MM.1S (cell line): Measurements from ENCODE around the gene GJB2.

Experiments
- DNase-seq: peaks from one replicate; pipeline ENCODE4 v3.0.0-alpha.2; 2015
- H2AFZ ChIP-seq: fragments of 300-600 bp; sonication (generic); 2 replicates; pipeline ENCODE4 v1.6.0; 2016; ENCODE audit warnings: antibody characterized with exemption, low read length
- H3F3A ChIP-seq: fragments of 300-600 bp; sonication (generic); 2 replicates; pipeline ENCODE4 v1.6.1; 2016; ENCODE audit warnings: mild to moderate bottlenecking, antibody characterized with exemption, low read length, moderate library complexity, mixed read lengths; ENCODE audit not compliant: insufficient read depth
- H3K27ac ChIP-seq: fragments of 300-600 bp; sonication (generic); 2 replicates; pipeline ENCODE4 v1.5.1; 2016; ENCODE audit warnings: mild to moderate bottlenecking, low read length
- H3K27me3 ChIP-seq: fragments of 300-600 bp; sonication (generic); replicated peaks from 2 replicates; pipeline ENCODE4 v1.6.0; 2016; ENCODE audit warnings: low read length; ENCODE audit not compliant: insufficient read depth
- H3K36me3 ChIP-seq: fragments of 300-600 bp; sonication (generic); replicated peaks from 2 replicates; pipeline ENCODE4 v1.6.1; 2016; ENCODE audit warnings: mild to moderate bottlenecking, low read length, mixed read lengths; ENCODE audit not compliant: insufficient read depth
- H3K4me1 ChIP-seq: fragments of 300-600 bp; sonication (generic); 2 replicates; pipeline ENCODE4 v1.6.1; 2016; ENCODE audit warnings: low read length, mixed read lengths
- H3K4me2 ChIP-seq: fragments of 300-600 bp; sonication (generic); 2 replicates; pipeline ENCODE4 v1.6.0; 2016; ENCODE audit warnings: low read depth, low read length
- H3K4me3 ChIP-seq: fragments of 300-600 bp; sonication (generic); 2 replicates; pipeline ENCODE4 v1.5.1; 2016; ENCODE audit warnings: low read length, mixed read lengths
- H3K79me2 ChIP-seq: fragments of 300-600 bp; sonication (generic); 2 replicates; pipeline ENCODE4 v1.6.1; 2016; ENCODE audit warnings: mixed run types, low read length, mixed read lengths
- H3K9ac ChIP-seq: fragments of 300-600 bp; sonication (generic); 2 replicates; pipeline ENCODE4 v1.6.1; 2016; ENCODE audit warnings: low read length, mixed read lengths
- H3K9me2 ChIP-seq: fragments of 300-600 bp; sonication (generic); replicated peaks from 2 replicates; pipeline ENCODE4 v1.6.1; 2016; ENCODE audit warnings: mild to moderate bottlenecking, low read length, mixed read lengths; ENCODE audit not compliant: insufficient read depth
- H3K9me3 ChIP-seq: fragments of 300-600 bp; sonication (generic); replicated peaks from 2 replicates; pipeline ENCODE4 v1.6.1; 2016; ENCODE audit warnings: mild to moderate bottlenecking, low read length, mixed read lengths; ENCODE audit not compliant: insufficient read depth
- H4K20me1 ChIP-seq: fragments of 300-600 bp; sonication (generic); 2 replicates; pipeline ENCODE4 v1.6.1; 2016; ENCODE audit warnings: mild to moderate bottlenecking, low read length, moderate library complexity, mixed read lengths; ENCODE audit not compliant: insufficient read depth
- CTCF ChIP-seq: fragments of 300-600 bp; sonication (generic); IDR thresholded peaks from 2 replicates; pipeline ENCODE4 v1.5.1; 2016; ENCODE audit warnings: antibody characterized with exemption, low read length, mixed read lengths
- EZH2 ChIP-seq: fragments of 300-600 bp; sonication (generic); optimal IDR thresholded peaks from 2 replicates; pipeline ENCODE3; 2017; ENCODE audit warnings: low read depth, mild to moderate bottlenecking, antibody characterized with exemption, low read length, mixed read lengths
- EZH2phosphoT487 ChIP-seq: fragments of 300-600 bp; sonication (generic); IDR thresholded peaks from 2 replicates; pipeline ENCODE4 v1.6.1; 2018; ENCODE audit warnings: antibody characterized with exemption, low read length

GJB2 gene

DNA sequence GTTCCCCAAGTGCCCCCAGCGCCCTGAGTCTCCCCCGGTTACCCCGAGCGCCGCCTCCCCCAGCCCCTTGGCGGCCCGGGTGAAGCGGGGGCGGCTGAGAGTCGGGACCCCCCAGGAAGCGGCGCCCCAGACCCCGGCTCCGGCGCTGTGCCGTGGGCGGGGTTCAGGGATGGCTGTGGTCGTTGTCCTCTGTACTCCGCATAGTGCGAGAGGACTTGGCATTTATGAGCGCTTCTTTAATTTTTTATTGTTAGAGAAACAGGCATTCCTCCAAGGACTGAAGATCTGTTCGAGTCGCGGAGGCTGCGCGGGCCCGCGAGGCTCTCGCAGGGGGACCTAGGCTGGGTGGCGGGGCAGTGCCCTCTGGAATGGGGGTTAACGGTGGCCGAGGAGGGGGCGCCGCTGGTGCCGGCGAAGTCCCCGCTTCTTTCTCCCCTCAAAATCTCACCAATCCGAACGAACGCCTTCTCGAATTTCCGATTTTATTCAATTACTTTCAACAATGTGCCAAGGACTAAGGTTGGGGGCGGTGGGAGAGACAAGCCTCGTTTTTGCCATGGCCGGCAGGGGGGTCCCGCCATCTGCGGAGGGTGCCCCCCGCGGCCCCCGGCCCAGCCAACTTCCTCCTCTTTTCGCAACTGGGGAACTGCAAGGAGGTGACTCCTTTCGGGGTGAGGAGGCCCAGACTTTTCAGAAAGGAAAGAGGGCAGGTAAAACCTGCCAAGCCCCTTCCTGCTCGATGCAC lies 596 bp upstream of the GJB2 start:
- Histone ChIP-seq H3K27ac (no peak overlapping the region), H3K36me3 (no peaks in the 10 kb centered on the region), H3K9ac (peak overlapping the region; percentile 72; the same call in 1 of the 2 replicates), H2AFZ (peak overlapping the region; percentile 72), H3K9me3 (no peaks in the 10 kb centered on the region), H3K9me2 (no peaks in the 10 kb centered on the region), H4K20me1 (no peaks in the 10 kb centered on the region), H3K4me1 (0 out of 2 replicates have a peak, but pooled peaks cover 5% of the 10 kb centered on the region), H3K27me3 (no peaks in the 10 kb centered on the region; the same call in 1 of the 2 replicates), H3K4me3 (peak overlapping the region; percentile 64), H3F3A (no peaks in the 10 kb centered on the region), H3K4me2 (peak overlapping the region; percentile 85), H3K79me2 (peaks cover 24% of the 10 kb centered on the region)
- DNase-seq = no peak
- TF ChIP-seq CTCF = no peak
- no peak for TF ChIP-seq EZH2
- no peak for TF ChIP-seq EZH2phosphoT487

GRCh38 chr13:20192158-20192835 lies 441 bp downstream of the GJB2 start:
- Histone ChIP-seq H3K4me1 (0 out of 2 replicates have a peak, but pooled peaks cover 5% of the 10 kb centered on the region), H3K9me3 (no peaks in the 10 kb centered on the region), H3K9me2 (no peaks in the 10 kb centered on the region), H2AFZ (0 out of 2 replicates have a peak overlapping the region, but pooled peaks have one; percentile 35), H3K27ac (peak overlapping the region; percentile 66; the same call in 1 of the 2 replicates), H3K79me2 (peaks cover 24% of the 10 kb centered on the region), H3F3A (no peaks in the 10 kb centered on the region), H3K27me3 (no peaks in the 10 kb centered on the region; the same call in 1 of the 2 replicates), H3K4me3 (peak overlapping the region; percentile 64), H3K4me2 (peak overlapping the region; percentile 72), H3K36me3 (no peaks in the 10 kb centered on the region), H4K20me1 (no peaks in the 10 kb centered on the region), H3K9ac (peak overlapping the region; percentile 72)
- peak; percentile 40 for DNase-seq
- no peak for TF ChIP-seq EZH2phosphoT487
- no peak for TF ChIP-seq EZH2
- no peak for TF ChIP-seq CTCF

DNA sequence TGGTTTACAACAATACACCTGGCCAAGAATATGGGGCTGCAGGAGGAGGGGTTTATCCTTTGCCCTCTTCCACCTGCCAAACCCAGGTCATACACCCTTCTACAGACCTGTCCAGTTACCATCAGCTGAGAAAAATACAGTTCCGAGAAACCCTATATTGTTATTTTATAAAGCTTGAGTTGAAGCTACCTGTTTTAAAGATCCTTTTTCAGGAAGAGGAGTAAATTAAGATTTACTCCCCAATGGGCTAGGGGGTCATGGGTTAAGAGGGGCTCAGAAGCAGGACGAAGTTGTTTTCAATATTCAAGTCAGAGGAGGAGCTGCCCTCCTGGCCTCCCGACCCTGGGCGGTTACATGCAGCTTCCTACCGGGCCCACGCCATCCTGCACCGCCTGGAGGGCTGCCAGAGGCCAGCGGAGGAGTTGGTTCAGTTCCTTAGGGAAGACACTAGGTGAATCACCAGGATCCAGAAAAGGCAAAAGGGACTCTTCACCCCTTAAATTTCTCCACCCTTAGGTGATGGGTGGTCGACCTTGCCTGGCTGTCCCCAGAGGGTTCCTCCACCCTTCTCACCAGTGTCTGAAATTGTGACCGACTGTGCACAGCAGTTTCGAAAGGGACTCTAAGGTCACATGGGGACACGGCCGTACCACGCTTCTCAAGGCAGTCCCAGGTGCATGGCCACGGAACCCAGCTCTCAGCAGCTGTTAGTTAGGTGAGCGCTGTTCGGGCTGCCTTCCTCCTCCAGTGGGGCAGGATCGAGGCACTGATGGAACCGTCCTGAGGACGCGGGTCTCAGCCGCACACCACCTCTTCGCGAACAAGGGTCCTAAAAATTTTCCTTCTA lies 1.2 kb downstream of the GJB2 start:
- Histone ChIP-seq H2AFZ (peak overlapping the region; percentile 35; the same call in 1 of the 2 replicates), H4K20me1 (no peaks in the 10 kb centered on the region), H3K27ac (peak overlapping the region; percentile 66; the same call in 1 of the 2 replicates), H3K9ac (peak overlapping the region; percentile 72), H3K79me2 (peaks cover 24% of the 10 kb centered on the region), H3K4me1 (0 out of 2 replicates have a peak, but pooled peaks cover 5% of the 10 kb centered on the region), H3K27me3 (no peaks in the 10 kb centered on the region; the same call in 1 of the 2 replicates), H3K4me2 (peak overlapping the region; percentile 72), H3K4me3 (peak overlapping the region; percentile 64), H3K9me3 (no peaks in the 10 kb centered on the region), H3K9me2 (no peaks in the 10 kb centered on the region), H3K36me3 (no peaks in the 10 kb centered on the region), H3F3A (no peaks in the 10 kb centered on the region)
- TF ChIP-seq EZH2 = no peak
- peak; percentile 66 for DNase-seq
